Umbilical cord (tissue), 2 donors: ENCODE measurements around the gene FOXO6. TPM values are rescaled to one million over a fixed set of nuclear protein-coding genes. Genes with fewer than 3 reads are reported as not detected.

ENCODE experiments used
- DNase-seq: peaks from one replicate; pipeline ENCODE4 v3.0.0-alpha.2; 2015; ENCODE audit warnings: low spot score
- total RNA-seq: library from RNA; depleted of rRNA; stranded (reverse); fragments of >200 nt; gene quantifications from one replicate; pipeline ENCODE4 v1.2.3, GENCODE V29; 2014; ENCODE audit warnings: low replicate concordance; ENCODE audit not compliant: insufficient read depth

The FOXO6 gene
- total RNA-seq, 1 donor from 2014 or later: 0.24 TPM

DNA sequence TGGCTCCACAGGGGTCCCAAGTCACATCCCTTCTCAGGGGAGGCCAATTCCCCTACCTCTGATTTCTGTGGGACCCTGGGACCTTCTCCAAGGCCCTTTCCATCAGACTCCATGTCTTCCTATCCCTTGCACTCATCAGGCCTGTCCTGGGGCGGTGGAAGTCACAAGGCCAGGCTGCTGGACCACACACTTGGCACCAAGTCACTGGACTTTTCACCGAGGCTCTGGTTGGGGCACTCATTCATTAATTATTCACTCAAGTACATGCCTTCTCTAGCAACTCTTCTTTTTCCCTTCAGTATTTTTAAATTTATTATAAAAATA, 11.2 kb upstream of the FOXO6 start:
- DNase-seq: no peak

DNA sequence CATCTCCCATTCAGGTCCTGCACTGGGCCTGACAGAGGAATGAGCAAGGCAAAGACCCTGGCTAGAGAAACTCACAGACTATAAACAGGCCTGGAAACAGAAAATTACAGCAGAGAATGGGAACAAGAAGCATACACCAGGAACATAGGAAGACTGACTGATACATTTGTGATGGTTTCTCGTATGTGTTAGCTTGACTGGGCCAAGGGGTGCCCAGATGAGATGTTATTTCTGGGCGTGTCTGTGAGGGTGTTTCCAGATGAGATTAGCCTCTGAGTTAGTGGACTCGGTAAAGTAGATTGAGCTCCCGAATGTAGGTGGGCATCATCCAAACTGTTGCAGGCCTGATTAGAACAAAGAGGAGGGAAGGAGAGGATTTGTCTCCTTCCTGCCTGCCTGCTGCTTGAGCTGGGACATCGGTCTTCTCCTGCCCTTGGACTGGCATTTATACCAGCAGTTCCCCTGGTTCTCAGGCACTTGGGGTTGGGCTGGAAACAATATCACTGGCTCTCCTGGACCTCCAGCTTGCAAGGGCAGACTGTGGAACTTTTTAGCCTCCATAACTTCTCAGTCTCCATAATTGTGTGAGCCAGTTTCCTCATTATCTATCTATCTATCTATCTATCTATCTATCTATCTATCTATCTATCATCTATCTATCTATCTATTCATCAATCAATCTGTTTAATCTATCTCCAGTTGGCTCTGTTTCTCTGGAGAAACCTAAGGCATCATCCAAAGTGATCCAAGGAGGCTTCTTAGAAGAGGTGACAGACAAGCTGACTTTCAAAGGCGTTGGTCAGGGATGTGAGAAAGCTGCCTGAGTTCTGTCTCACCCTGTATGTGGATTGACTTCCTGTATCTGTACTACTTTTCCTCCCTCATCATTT, 9.7 kb upstream of the FOXO6 start:
- DNase-seq: no peak

DNA sequence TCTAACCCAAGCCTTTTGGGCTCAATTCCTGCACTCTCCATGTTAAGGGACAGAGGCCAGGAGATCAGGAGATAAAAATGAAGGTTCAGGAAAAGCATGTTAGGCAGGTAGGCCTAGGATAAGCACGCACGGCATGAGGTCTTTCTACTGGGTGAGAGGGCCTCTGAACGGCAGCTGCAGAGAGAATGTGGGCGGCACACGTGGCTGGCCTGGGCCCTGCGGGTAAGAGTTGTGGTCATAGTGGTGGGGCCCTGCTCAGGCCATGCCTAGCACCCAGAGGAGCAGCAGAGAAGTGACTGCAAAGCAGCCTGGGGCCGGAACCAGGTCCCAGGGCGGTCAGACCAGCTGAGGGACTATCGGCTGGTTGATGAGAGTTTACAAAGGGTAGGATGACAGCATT, 7.5 kb upstream of the FOXO6 start:
- no peak for DNase-seq

DNA sequence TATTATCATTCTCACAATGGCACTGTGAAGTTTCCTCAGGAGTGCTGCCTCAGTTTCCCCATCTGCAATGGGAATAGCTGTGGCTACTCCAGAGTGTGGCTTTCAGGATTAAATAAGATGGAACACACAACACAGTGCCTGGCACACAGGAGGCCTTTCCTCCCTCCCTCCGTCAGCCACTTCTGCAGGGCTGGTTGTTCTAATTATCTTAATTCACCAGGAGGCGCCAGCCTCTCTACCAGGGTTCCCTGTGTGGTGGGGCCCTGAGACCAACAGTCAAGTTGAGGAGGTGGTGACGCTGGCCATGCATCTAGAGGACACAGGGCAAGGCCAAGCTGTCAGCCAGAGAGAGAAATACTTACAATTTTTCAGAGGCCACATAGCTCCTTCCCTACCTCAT, 6.3 kb upstream of the FOXO6 start:
- DNase-seq: no peak

GRCh38 chr1:41355356-41355755, 5.9 kb upstream of the FOXO6 start:
- DNase-seq: no peak

- DNase-seq: no peak
Observed at GRCh38 chr1:41355761-41356160, 5.5 kb upstream of the FOXO6 start.

- DNase-seq: no peak
Observed at GRCh38 chr1:41356752-41357151, 4.5 kb upstream of the FOXO6 start.

GRCh38 chr1:41357451-41358101, 3.7 kb upstream of the FOXO6 start:
- DNase-seq: no peak

- no peak for DNase-seq
Observed at GRCh38 chr1:41358131-41359021, 2.9 kb upstream of the FOXO6 start.

DNA sequence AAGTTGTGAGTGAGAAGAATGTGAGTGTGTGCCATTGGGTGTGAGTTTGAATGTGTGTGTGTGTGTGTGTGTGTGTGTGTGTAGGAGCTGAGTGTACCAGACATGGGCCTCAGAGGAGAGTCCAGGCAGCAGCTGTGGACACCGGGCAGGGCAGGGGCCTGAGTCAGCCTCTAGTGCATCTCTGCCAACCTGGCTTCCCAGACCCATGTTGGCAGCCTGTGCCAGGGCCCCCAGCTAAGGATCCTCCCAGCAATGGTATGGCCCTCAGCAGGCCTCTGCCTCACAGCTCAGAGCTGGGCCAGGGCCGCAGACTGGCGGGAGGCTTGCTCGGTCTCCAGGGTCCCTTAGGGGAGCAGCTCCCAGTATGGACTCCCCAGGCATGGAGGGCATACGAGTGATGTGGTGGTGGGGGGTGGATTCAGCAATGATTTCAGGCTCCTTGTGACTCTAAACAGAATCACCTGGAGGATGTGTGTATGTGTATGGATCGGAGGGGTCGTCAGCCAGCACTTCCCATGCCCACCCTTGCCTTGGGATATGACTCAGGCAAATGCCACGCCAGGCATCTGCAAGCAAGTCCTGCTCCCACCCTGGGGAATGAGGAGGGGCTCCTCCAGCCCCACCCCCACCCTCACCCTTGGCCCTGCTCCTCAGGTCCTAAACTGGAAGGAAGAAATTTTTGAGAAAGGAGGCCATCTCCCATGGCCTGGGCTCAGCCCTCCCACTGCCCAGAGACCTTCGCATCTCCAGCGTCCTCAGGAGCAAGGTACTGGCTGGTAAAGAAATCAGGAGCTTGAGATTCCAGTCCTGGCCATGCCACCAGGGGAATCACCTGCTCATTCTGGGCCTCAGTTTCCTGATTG, 1.8 kb upstream of the FOXO6 start:
- DNase-seq: no peak

- no peak for DNase-seq
Observed at GRCh38 chr1:41360074-41360785, 1.0 kb upstream of the FOXO6 start.

GRCh38 chr1:41361495-41362356, 492 bp downstream of the FOXO6 start:
- no peak for DNase-seq

- no peak for DNase-seq
Observed at GRCh38 chr1:41362357-41362721, 1.1 kb downstream of the FOXO6 start.

- DNase-seq: no peak
Observed at GRCh38 chr1:41362749-41363590, 1.7 kb downstream of the FOXO6 start.

DNA sequence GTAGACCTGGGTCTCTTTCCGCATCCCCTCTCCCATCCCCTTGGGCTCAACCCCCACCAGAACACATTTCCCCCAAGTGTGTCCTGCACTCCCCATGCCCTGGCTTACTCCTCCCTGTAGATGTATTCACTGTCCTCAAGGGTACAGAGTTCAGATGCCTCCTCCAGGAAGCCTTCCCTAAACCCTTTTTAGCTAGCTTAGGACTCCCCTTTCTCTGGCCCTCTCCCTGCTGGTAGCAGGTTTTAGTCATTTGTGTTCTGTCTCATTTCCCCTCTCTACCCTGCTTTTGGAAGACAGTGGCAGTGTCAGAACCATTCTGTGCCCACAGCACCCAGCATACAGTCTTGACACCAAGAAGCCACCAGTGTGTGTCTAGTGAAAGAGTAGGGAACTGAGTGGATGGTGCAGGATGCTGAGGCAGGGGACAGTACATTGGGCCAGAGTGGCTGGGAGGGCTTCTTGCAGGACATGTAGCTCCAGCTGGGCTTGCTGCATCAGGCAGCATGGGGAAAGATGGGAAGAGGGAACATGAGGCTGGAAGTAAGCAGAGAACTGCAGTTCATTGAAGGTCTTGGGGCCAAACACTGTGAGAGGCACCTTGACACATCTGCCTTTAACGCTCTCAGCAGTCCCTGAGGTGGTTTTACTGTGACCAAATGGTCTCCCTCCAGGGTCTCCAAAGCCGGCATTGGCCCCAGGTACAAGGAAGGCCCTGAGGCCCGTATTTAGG, 2.5 kb downstream of the FOXO6 start:
- no peak for DNase-seq

DNA sequence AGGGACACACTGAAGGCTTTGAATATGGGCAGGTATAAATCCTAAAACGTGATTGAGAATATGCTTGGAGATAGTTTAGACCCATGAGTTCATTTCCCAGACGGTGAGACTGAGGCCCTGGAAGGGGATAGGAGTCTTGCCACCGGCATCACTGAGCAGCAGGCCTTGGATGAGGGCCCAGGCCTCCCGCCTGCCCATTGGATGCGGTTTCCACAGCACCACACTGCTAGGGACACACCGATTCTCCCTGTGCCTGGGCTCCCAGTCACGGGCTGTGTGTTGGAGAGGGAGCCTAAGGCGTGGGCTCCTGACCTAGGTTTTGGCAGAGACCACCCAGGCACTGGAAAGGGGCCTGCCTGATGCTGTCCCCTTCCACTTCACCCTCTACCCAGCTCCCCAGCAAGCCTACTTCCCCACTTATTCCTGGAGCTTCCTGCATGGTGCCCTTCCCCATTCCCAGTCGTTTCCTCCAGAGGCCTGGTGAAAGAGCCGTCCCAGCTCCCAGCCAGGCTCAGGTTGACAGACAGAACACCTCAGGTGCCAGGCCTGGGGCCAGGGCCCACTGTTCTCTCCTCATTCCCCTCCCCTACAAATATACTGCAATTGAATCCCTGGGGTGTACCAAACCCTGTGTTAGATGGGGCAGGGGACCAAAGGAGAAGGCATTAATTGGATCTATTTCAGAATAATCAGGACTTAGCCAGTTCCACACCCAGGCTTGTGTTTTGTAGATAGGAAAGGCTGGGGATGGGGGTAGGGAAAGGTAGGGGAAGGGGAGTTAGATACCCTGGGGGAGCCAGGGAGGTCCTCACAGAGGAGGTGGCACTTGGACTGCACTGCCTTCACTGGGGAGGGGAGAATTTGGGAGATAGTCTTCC, 3.4 kb downstream of the FOXO6 start:
- no peak for DNase-seq

DNA sequence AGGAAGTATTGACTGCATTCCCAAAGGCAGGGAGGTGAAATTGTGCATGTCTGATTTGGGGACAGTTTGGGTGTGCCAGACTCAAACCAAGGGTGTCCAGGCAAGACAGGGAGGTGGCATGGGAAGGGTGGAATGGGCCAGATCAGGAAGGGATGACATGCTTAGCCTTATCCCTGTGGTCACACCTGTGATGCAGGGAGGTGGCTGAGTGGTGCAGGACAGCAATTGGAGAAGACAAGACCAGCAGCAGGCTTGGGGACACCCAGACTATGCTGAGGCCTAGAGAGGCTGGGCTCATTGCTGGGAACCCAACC, 4.0 kb downstream of the FOXO6 start:
- no peak for DNase-seq
